MM.1S (cell line): Measurements from ENCODE around the gene ARHGEF40.

Experiments used
- DNase-seq: peaks from one replicate; pipeline ENCODE4 v3.0.0-alpha.2; 2015
- H2AFZ ChIP-seq: fragments of 300-600 bp; sonication (generic); 2 replicates; pipeline ENCODE4 v1.6.0; 2016; ENCODE audit warnings: antibody characterized with exemption, low read length
- H3F3A ChIP-seq: fragments of 300-600 bp; sonication (generic); 2 replicates; pipeline ENCODE4 v1.6.1; 2016; ENCODE audit warnings: mild to moderate bottlenecking, antibody characterized with exemption, low read length, moderate library complexity, mixed read lengths; ENCODE audit not compliant: insufficient read depth
- H3K27ac ChIP-seq: fragments of 300-600 bp; sonication (generic); 2 replicates; pipeline ENCODE4 v1.5.1; 2016; ENCODE audit warnings: mild to moderate bottlenecking, low read length
- H3K27me3 ChIP-seq: fragments of 300-600 bp; sonication (generic); replicated peaks from 2 replicates; pipeline ENCODE4 v1.6.0; 2016; ENCODE audit warnings: low read length; ENCODE audit not compliant: insufficient read depth
- H3K36me3 ChIP-seq: fragments of 300-600 bp; sonication (generic); replicated peaks from 2 replicates; pipeline ENCODE4 v1.6.1; 2016; ENCODE audit warnings: mild to moderate bottlenecking, low read length, mixed read lengths; ENCODE audit not compliant: insufficient read depth
- H3K4me1 ChIP-seq: fragments of 300-600 bp; sonication (generic); 2 replicates; pipeline ENCODE4 v1.6.1; 2016; ENCODE audit warnings: low read length, mixed read lengths
- H3K4me2 ChIP-seq: fragments of 300-600 bp; sonication (generic); 2 replicates; pipeline ENCODE4 v1.6.0; 2016; ENCODE audit warnings: low read depth, low read length
- H3K4me3 ChIP-seq: fragments of 300-600 bp; sonication (generic); 2 replicates; pipeline ENCODE4 v1.5.1; 2016; ENCODE audit warnings: low read length, mixed read lengths
- H3K79me2 ChIP-seq: fragments of 300-600 bp; sonication (generic); 2 replicates; pipeline ENCODE4 v1.6.1; 2016; ENCODE audit warnings: mixed run types, low read length, mixed read lengths
- H3K9ac ChIP-seq: fragments of 300-600 bp; sonication (generic); 2 replicates; pipeline ENCODE4 v1.6.1; 2016; ENCODE audit warnings: low read length, mixed read lengths
- H3K9me2 ChIP-seq: fragments of 300-600 bp; sonication (generic); replicated peaks from 2 replicates; pipeline ENCODE4 v1.6.1; 2016; ENCODE audit warnings: mild to moderate bottlenecking, low read length, mixed read lengths; ENCODE audit not compliant: insufficient read depth
- H3K9me3 ChIP-seq: fragments of 300-600 bp; sonication (generic); replicated peaks from 2 replicates; pipeline ENCODE4 v1.6.1; 2016; ENCODE audit warnings: mild to moderate bottlenecking, low read length, mixed read lengths; ENCODE audit not compliant: insufficient read depth
- H4K20me1 ChIP-seq: fragments of 300-600 bp; sonication (generic); 2 replicates; pipeline ENCODE4 v1.6.1; 2016; ENCODE audit warnings: mild to moderate bottlenecking, low read length, moderate library complexity, mixed read lengths; ENCODE audit not compliant: insufficient read depth
- EZH2 ChIP-seq: fragments of 300-600 bp; sonication (generic); optimal IDR thresholded peaks from 2 replicates; pipeline ENCODE3; 2017; ENCODE audit warnings: low read depth, mild to moderate bottlenecking, antibody characterized with exemption, low read length, mixed read lengths
- EZH2phosphoT487 ChIP-seq: fragments of 300-600 bp; sonication (generic); IDR thresholded peaks from 2 replicates; pipeline ENCODE4 v1.6.1; 2018; ENCODE audit warnings: antibody characterized with exemption, low read length
- TF ChIP-seq, protein P1 (sequence below): fragments of 300-600 bp; sonication (generic); IDR thresholded peaks from 2 replicates; pipeline ENCODE4 v1.5.1; 2016; ENCODE audit warnings: antibody characterized with exemption, low read length, mixed read lengths

The ARHGEF40 gene

DNA sequence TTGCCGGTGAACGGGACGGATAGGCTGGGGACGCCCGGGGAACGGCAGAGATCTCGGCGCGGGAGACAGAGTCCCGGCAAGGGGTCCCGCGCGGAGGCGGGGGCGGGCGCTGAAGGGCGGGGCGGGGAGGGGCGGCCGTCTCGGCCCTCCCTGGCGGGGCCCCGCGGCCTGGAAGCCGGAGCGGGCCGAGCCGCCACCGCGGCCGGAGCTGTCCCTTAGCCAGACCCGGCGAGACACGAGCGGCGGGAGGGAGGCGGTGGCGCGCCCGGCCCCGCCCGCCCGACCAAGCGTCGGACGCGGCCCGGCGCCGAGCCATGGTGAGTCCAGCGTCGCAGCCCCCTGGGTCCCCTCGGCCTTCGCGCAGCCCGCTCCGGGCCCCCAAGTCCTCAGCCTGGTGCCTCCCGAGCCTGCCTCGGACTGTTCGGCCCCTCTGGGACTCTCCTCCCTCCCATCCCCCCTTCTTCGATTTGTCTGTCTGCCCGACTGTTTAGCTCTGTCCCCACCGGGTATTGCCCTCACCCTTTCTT, at the start of gene ARHGEF40:
Gene ARHGEF40 (plus strand): TSS at position 222 of the 527 bp plus-strand sequence. CDS start 93 bp downstream, at position 315.
- H3K4me2 ChIP-seq: peak within 1 kb of the TSS; percentile 95
- peak within 1 kb of the TSS; percentile 56 for H2AFZ ChIP-seq
- no peaks in the 10 kb centered on the region for H4K20me1 ChIP-seq
- peak within 1 kb of the TSS; percentile 75 for H3K4me3 ChIP-seq
- H3K9me2 ChIP-seq: no peaks in the 10 kb centered on the region
- peaks cover 11% of the 10 kb centered on the region for H3K27me3 ChIP-seq
- H3F3A ChIP-seq: peaks cover 6% of the 10 kb centered on the region; the same call in 1 of the 2 replicates
- peak within 1 kb of the TSS; percentile 33; the same call in 1 of the 2 replicates for H3K9ac ChIP-seq
- peak; percentile 13 for DNase-seq
- TF ChIP-seq, protein P1, sequence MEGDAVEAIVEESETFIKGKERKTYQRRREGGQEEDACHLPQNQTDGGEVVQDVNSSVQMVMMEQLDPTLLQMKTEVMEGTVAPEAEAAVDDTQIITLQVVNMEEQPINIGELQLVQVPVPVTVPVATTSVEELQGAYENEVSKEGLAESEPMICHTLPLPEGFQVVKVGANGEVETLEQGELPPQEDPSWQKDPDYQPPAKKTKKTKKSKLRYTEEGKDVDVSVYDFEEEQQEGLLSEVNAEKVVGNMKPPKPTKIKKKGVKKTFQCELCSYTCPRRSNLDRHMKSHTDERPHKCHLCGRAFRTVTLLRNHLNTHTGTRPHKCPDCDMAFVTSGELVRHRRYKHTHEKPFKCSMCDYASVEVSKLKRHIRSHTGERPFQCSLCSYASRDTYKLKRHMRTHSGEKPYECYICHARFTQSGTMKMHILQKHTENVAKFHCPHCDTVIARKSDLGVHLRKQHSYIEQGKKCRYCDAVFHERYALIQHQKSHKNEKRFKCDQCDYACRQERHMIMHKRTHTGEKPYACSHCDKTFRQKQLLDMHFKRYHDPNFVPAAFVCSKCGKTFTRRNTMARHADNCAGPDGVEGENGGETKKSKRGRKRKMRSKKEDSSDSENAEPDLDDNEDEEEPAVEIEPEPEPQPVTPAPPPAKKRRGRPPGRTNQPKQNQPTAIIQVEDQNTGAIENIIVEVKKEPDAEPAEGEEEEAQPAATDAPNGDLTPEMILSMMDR: no peak
- TF ChIP-seq EZH2phosphoT487 (no peak), EZH2 (no peak)
- no peaks in the 10 kb centered on the region for H3K9me3 ChIP-seq
- peak within 1 kb of the TSS; percentile 32; the same call in 1 of the 2 replicates for H3K27ac ChIP-seq
- H3K4me1 ChIP-seq: no peaks in the 10 kb centered on the region
- no peaks in the 10 kb centered on the region for H3K36me3 ChIP-seq
- H3K79me2 ChIP-seq: no peaks in the 10 kb centered on the region

DNA sequence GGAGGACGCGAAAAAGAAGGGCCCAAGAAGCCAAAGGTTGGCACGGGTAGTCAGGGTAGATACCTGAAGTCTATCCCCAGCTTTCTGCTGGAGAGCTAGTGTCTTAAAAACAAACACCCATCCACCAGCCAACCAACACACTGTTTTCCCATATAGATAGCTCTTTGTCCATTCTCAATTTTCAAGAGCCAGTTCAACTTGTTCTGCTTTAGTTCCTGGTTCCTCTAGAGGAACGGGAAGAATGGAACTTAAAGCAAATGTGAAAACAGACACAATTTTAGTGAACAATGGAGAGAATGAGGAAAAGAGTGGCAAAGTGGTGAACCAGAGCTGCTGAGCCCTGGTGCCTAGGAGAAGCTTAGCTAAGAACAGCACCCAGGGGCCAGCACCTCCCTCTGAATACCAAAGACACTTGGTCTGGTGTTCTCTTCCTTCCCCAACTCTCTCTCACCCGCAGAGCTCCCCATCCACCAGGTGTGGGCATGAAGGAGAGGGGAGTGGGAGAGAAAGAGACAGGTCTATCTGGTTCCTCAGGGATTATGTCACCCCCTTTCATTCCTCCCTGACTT, 49.0 kb upstream of the ARHGEF40 start:
- H3K27ac ChIP-seq: no peak overlapping the region
- DNase-seq: no peak
- no peak overlapping the region for H2AFZ ChIP-seq
- no peaks in the 10 kb centered on the region for H3K9me3 ChIP-seq
- no peaks in the 10 kb centered on the region for H3K79me2 ChIP-seq
- TF ChIP-seq, protein P1: no peak
- TF ChIP-seq EZH2phosphoT487 (no peak), EZH2 (no peak)
- no peak overlapping the region for H3K9ac ChIP-seq
- no peaks in the 10 kb centered on the region for H3F3A ChIP-seq
- no peak overlapping the region for H3K4me2 ChIP-seq
- H3K4me3 ChIP-seq: no peak overlapping the region
- no peaks in the 10 kb centered on the region for H3K4me1 ChIP-seq
- no peaks in the 10 kb centered on the region for H3K9me2 ChIP-seq
- H3K36me3 ChIP-seq: no peaks in the 10 kb centered on the region
- no peaks in the 10 kb centered on the region for H3K27me3 ChIP-seq
- no peaks in the 10 kb centered on the region for H4K20me1 ChIP-seq

DNA sequence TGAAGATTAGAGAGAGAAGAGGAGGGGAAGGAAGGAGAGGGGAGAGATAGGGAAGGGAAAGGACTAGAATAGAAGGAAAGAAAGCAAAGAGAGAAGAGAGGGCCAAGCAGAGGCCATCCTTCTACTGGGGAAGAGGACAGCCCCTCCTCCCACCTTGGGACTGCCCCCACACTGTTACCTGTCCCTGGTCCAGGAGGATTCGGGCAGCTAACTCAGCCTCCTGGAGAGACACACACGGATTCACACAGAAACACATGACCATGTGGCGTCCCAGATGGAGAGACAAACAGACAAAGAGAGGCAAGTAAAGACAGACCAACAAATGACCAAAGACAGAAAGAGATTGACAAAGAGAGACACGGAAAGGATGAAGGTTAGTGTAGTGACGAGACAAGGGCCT, 47.4 kb upstream of the ARHGEF40 start:
- Histone ChIP-seq H2AFZ (no peak overlapping the region), H3K27me3 (no peaks in the 10 kb centered on the region), H3F3A (no peaks in the 10 kb centered on the region)

More for the DNA sequence above, 47.4 kb upstream of the ARHGEF40 start:
- no peaks in the 10 kb centered on the region for H3K79me2 ChIP-seq
- no peak overlapping the region for H3K4me3 ChIP-seq
- no peak overlapping the region for H3K27ac ChIP-seq
- H3K9me2 ChIP-seq: no peaks in the 10 kb centered on the region
- TF ChIP-seq, protein P1: no peak
- TF ChIP-seq EZH2phosphoT487 (no peak), EZH2 (no peak)
- H3K9me3 ChIP-seq: no peaks in the 10 kb centered on the region
- no peaks in the 10 kb centered on the region for H3K36me3 ChIP-seq
- no peak overlapping the region for H3K4me2 ChIP-seq
- DNase-seq: no peak
- H3K4me1 ChIP-seq: no peaks in the 10 kb centered on the region
- no peak overlapping the region for H3K9ac ChIP-seq
- no peaks in the 10 kb centered on the region for H4K20me1 ChIP-seq
